ENCODE measurements around the gene CTAGE1.
"Not testable (repeated sequence)": the region's sequence is repeated elsewhere in the genome, so short reads cannot be mapped to it uniquely, and the experiment has no call there.

The CTAGE1 gene

GRCh38 chr18:22417496-22418188 lies at the start of gene CTAGE1:
Gene CTAGE1 (minus strand): TSS chr18:22417915. CDS start chr18:22417811, 104 bp downstream.
- DNase-seq (ENCODE audit: low read depth) = no peak

- DNase-seq (ENCODE audit: low read depth) = peak; percentile 49
Measured at GRCh38 chr18:22466608-22467395, 49.1 kb upstream of the CTAGE1 start.

- DNase-seq (ENCODE audit: low read depth) = peak; percentile 83
Measured at GRCh38 chr18:22465859-22466457, 48.2 kb upstream of the CTAGE1 start.

GRCh38 chr18:22463076-22463475 lies 45.4 kb upstream of the CTAGE1 start:
- no peak for DNase-seq (ENCODE audit: low read depth)

- no peak for DNase-seq (ENCODE audit: low read depth)
Measured at GRCh38 chr18:22459491-22459890, 41.8 kb upstream of the CTAGE1 start.

GRCh38 chr18:22457524-22457923 lies 39.8 kb upstream of the CTAGE1 start:
- DNase-seq (ENCODE audit: low read depth) = no peak

GRCh38 chr18:22456547-22456946 lies 38.8 kb upstream of the CTAGE1 start:
- no peak for DNase-seq (ENCODE audit: low read depth)

GRCh38 chr18:22456116-22456480 lies 38.4 kb upstream of the CTAGE1 start:
- no peak for DNase-seq (ENCODE audit: low read depth)

- no peak for DNase-seq (ENCODE audit: low read depth)
Measured at GRCh38 chr18:22455425-22456115, 37.9 kb upstream of the CTAGE1 start.

- no peak for DNase-seq (ENCODE audit: low read depth)
Measured at GRCh38 chr18:22453315-22453714, 35.6 kb upstream of the CTAGE1 start.

- no peak for DNase-seq (ENCODE audit: low read depth)
Measured at GRCh38 chr18:22452226-22452668, 34.5 kb upstream of the CTAGE1 start.

- no peak for DNase-seq (ENCODE audit: low read depth)
Measured at GRCh38 chr18:22451796-22452195, 34.1 kb upstream of the CTAGE1 start.

GRCh38 chr18:22450766-22451165 lies 33.1 kb upstream of the CTAGE1 start:
- not testable (repeated sequence) for DNase-seq (ENCODE audit: low read depth)

GRCh38 chr18:22450318-22450717 lies 32.6 kb upstream of the CTAGE1 start:
- not testable (repeated sequence) for DNase-seq (ENCODE audit: low read depth)

- DNase-seq (ENCODE audit: low read depth) = not testable (repeated sequence)
Measured at GRCh38 chr18:22449753-22450152, 32.0 kb upstream of the CTAGE1 start.

- no peak for DNase-seq (ENCODE audit: low read depth)
Measured at GRCh38 chr18:22448238-22448637, 30.5 kb upstream of the CTAGE1 start.

GRCh38 chr18:22447792-22448191 lies 30.1 kb upstream of the CTAGE1 start:
- DNase-seq (ENCODE audit: low read depth) = peak; percentile 32

- DNase-seq (ENCODE audit: low read depth) = no peak
Measured at GRCh38 chr18:22446911-22447310, 29.2 kb upstream of the CTAGE1 start.

- DNase-seq (ENCODE audit: low read depth) = no peak
Measured at GRCh38 chr18:22446325-22446724, 28.6 kb upstream of the CTAGE1 start.

- DNase-seq (ENCODE audit: low read depth) = no peak
Measured at GRCh38 chr18:22441638-22442037, 23.9 kb upstream of the CTAGE1 start.

GRCh38 chr18:22439447-22439846 lies 21.7 kb upstream of the CTAGE1 start:
- DNase-seq (ENCODE audit: low read depth) = peak; percentile 36

GRCh38 chr18:22436136-22436535 lies 18.4 kb upstream of the CTAGE1 start:
- no peak for DNase-seq (ENCODE audit: low read depth)
